IMR-90 (cell line): Measurements from ENCODE around the gene OVOL1. TPM values are rescaled to one million over a fixed set of nuclear protein-coding genes. Genes with fewer than 3 reads are reported as not detected.
A peak's percentile ranks its signal among the peaks of the same experiment; 100 is the strongest.

Experiments
- ATAC-seq: fragments of 200-7000 bp; cut with Tn5 transposase; 2 replicates; pipeline ENCODE4 v1.9.1; 2020; ENCODE audit warnings: low read depth, mild to moderate bottlenecking, moderate library complexity
- BruUV-seq: library from RNA; stranded (reverse); fragments of 400-500 nt; replicated peaks from 2 replicates; lab custom pipeline; 2021; lab: Mats Ljungman, UMichigan
- CTCF ChIA-PET: fragments of 300-600 bp; formaldehyde crosslinking; extraction: SDS; loops from one replicate; lab custom pipeline; 2021; ENCODE audit warnings: antibody characterized with exemption; lab: Yijun Ruan, JAX
- POLR2A ChIA-PET: fragments of 300-600 bp; sonication (Branson Sonifier 250); formaldehyde crosslinking; loops from one replicate; lab custom pipeline; 2022; ENCODE audit warnings: antibody characterized with exemption; ENCODE audit not compliant: unreplicated experiment; lab: Charles Lee
- DNase-seq: peaks from one replicate; pipeline ENCODE4 v3.0.0; 2013
- H2AFZ ChIP-seq: replicated peaks from 2 replicates; pipeline ENCODE3; 2013; ENCODE audit warnings: low read length, mild to moderate bottlenecking; ENCODE audit not compliant: poor library complexity
- H2AK5ac ChIP-seq: 2 replicates; pipeline ENCODE4 v1.6.1; 2013; ENCODE audit warnings: low read depth, low read length, inconsistent platforms
- H2AK9ac ChIP-seq: replicated peaks from 2 replicates; pipeline ENCODE3; 2013; ENCODE audit warnings: mild to moderate bottlenecking, low read depth, low read length, moderate library complexity; ENCODE audit not compliant: poor library complexity
- H2BK120ac ChIP-seq: 2 replicates; pipeline ENCODE4 v1.6.1; 2013; ENCODE audit warnings: low read depth, low read length, inconsistent platforms
- H2BK15ac ChIP-seq: 3 replicates; pipeline ENCODE4 v1.6.1; 2013; ENCODE audit warnings: low read depth, low read length, inconsistent platforms
- H2BK20ac ChIP-seq: 2 replicates; pipeline ENCODE4 v1.6.1; 2013; ENCODE audit warnings: low read depth, mild to moderate bottlenecking, inconsistent platforms, low read length, moderate library complexity
- H2BK5ac ChIP-seq: 2 replicates; pipeline ENCODE4 v1.6.1; 2013; ENCODE audit warnings: mild to moderate bottlenecking, low read depth, low read length, inconsistent platforms; ENCODE audit not compliant: poor library complexity, severe bottlenecking
- H3K14ac ChIP-seq: replicated peaks from 2 replicates; pipeline ENCODE4 v1.6.1; 2013; ENCODE audit warnings: low read depth, low read length, inconsistent platforms
- H3K18ac ChIP-seq: 2 replicates; pipeline ENCODE4 v1.6.1; 2013; ENCODE audit warnings: low read depth, low read length, control low read depth
- H3K23ac ChIP-seq: 2 replicates; pipeline ENCODE4 v1.6.1; 2013; ENCODE audit warnings: low read depth, low read length, inconsistent platforms
- H3K27ac ChIP-seq: 2 replicates; pipeline ENCODE4 v1.5.1; 2013; ENCODE audit warnings: mild to moderate bottlenecking, control low read depth, low read length; ENCODE audit not compliant: insufficient read depth
- H3K27me3 ChIP-seq: 2 replicates; pipeline ENCODE4 v1.6.1; 2013; ENCODE audit warnings: low read length; ENCODE audit not compliant: control insufficient read depth, insufficient read depth
- H3K36me3 ChIP-seq: 2 replicates; pipeline ENCODE4 v1.6.1; 2013; ENCODE audit warnings: low read length, mixed read lengths; ENCODE audit not compliant: control insufficient read depth, insufficient read depth
- H3K4ac ChIP-seq: 2 replicates; pipeline ENCODE4 v1.6.1; 2013; ENCODE audit warnings: low read depth, low read length, inconsistent platforms
- H3K4me1 ChIP-seq: 2 replicates; pipeline ENCODE4 v1.6.1; 2013; ENCODE audit warnings: low read length, mixed read lengths; ENCODE audit not compliant: control insufficient read depth, insufficient read depth
- H3K4me2 ChIP-seq: 2 replicates; pipeline ENCODE4 v1.6.1; 2013; ENCODE audit warnings: low read depth, mild to moderate bottlenecking, control low read depth, low read length, moderate library complexity
- H3K4me3 ChIP-seq: 2 replicates; pipeline ENCODE4 v1.5.1; 2013; ENCODE audit warnings: low read depth, mild to moderate bottlenecking, control low read depth, low read length, moderate library complexity; ENCODE audit not compliant: insufficient read depth
- H3K56ac ChIP-seq: 2 replicates; pipeline ENCODE4 v1.6.1; 2013; ENCODE audit warnings: low read length, inconsistent platforms; ENCODE audit not compliant: insufficient read depth; ENCODE audit errors: extremely low read depth
- H3K79me1 ChIP-seq, 2 experiments: 2 replicates each; pipeline ENCODE4 v1.6.1; 2013; ENCODE audit warnings: low read length in 2 of 2, inconsistent platforms in 1 of 2, low read depth in 1 of 2
- H3K9ac ChIP-seq: 2 replicates; pipeline ENCODE4 v1.6.1; 2013; ENCODE audit warnings: low read depth, low read length, control low read depth
- H3K9me1 ChIP-seq: 2 replicates; pipeline ENCODE4 v1.6.1; 2013; ENCODE audit warnings: low read length, inconsistent platforms; ENCODE audit not compliant: insufficient read depth
- H3K9me3 ChIP-seq: 2 replicates; pipeline ENCODE4 v1.6.1; 2013; ENCODE audit warnings: low read length; ENCODE audit not compliant: control insufficient read depth, insufficient read depth
- H4K20me1 ChIP-seq: 2 replicates; pipeline ENCODE4 v1.6.1; 2013; ENCODE audit warnings: low read length, inconsistent platforms; ENCODE audit not compliant: insufficient read depth
- H4K5ac ChIP-seq: 2 replicates; pipeline ENCODE4 v1.6.1; 2013; ENCODE audit warnings: mild to moderate bottlenecking, low read depth, low read length, control low read depth
- H4K8ac ChIP-seq, 2 experiments: 2 replicates each; pipeline ENCODE4 v1.6.1; 2013; ENCODE audit warnings: low read depth in 2 of 2, low read length in 2 of 2, control low read depth in 1 of 2, inconsistent platforms in 1 of 2
- H4K91ac ChIP-seq: 2 replicates; pipeline ENCODE4 v1.6.1; 2013; ENCODE audit warnings: low read depth, low read length, inconsistent platforms; ENCODE audit not compliant: insufficient read depth
- BHLHE40 ChIP-seq: fragments of 150-350 bp; IDR thresholded peaks from 2 replicates; pipeline ENCODE4 v1.6.1; 2016; ENCODE audit warnings: mild to moderate bottlenecking, low read depth, low read length
- CEBPB ChIP-seq: IDR thresholded peaks from 2 replicates; pipeline ENCODE4 v1.6.1; 2012; ENCODE audit warnings: low read depth, low read length, improper control_type of control experiment
- CTCF ChIP-seq: conservative IDR thresholded peaks from 2 replicates; pipeline ENCODE4 v1.5.1; 2012; ENCODE audit warnings: mild to moderate bottlenecking, low read depth, low read length, improper control_type of control experiment
- ELK1 ChIP-seq: fragments of 150-350 bp; IDR thresholded peaks from 2 replicates; pipeline ENCODE4 v1.6.1; 2016; ENCODE audit warnings: low read depth, mild to moderate bottlenecking, low read length, moderate library complexity, borderline replicate concordance
- FOS ChIP-seq: fragments of 150-350 bp; IDR thresholded peaks from 2 replicates; pipeline ENCODE4 v1.6.1; 2016; ENCODE audit warnings: low read depth, low read length
- MAFK ChIP-seq: IDR thresholded peaks from 2 replicates; pipeline ENCODE4 v1.6.1; 2012; ENCODE audit warnings: low read depth, low read length, improper control_type of control experiment
- MAZ ChIP-seq: IDR thresholded peaks from 2 replicates; pipeline ENCODE4 v1.6.1; 2012; ENCODE audit warnings: low read depth, mild to moderate bottlenecking, low read length, improper control_type of control experiment, moderate library complexity, borderline replicate concordance
- MXI1 ChIP-seq: IDR thresholded peaks from 2 replicates; pipeline ENCODE4 v1.6.1; 2012; ENCODE audit warnings: low read depth, mild to moderate bottlenecking, low read length, moderate library complexity, borderline replicate concordance
- NFE2L2 ChIP-seq: fragments of 150-350 bp; IDR thresholded peaks from 2 replicates; pipeline ENCODE4 v1.6.1; 2016; ENCODE audit warnings: low read depth, mild to moderate bottlenecking, low read length
- RCOR1 ChIP-seq: IDR thresholded peaks from 2 replicates; pipeline ENCODE4 v1.6.1; 2012; ENCODE audit warnings: mild to moderate bottlenecking, low read length, improper control_type of control experiment; ENCODE audit not compliant: insufficient replicate concordance
- RFX5 ChIP-seq: IDR thresholded peaks from 2 replicates; pipeline ENCODE4 v1.8.0; 2012; ENCODE audit warnings: low read depth, mild to moderate bottlenecking, low read length, moderate library complexity
- SMC3 ChIP-seq: fragments of 150-350 bp; IDR thresholded peaks from 2 replicates; pipeline ENCODE4 v1.6.1; 2016; ENCODE audit warnings: low read depth, mild to moderate bottlenecking, antibody characterized with exemption, low read length, moderate library complexity
- USF2 ChIP-seq: fragments of 150-350 bp; IDR thresholded peaks from 2 replicates; pipeline ENCODE4 v1.6.1; 2017; ENCODE audit warnings: mild to moderate bottlenecking, antibody characterized with exemption, low read length, low read depth
- WGBS, 2 experiments: methylation state at CpG; one replicate each; pipeline versions ENCODE4 v1.1.5 to v1.1.7; 2013; ENCODE audit warnings: missing lambda C conversion rate in 2 of 2; ENCODE audit not compliant: insufficient read length in 1 of 2; ENCODE audit errors: extremely low coverage in 2 of 2; 5-methylcytosine and 5-hydroxymethylcytosine counted together
- dilution Hi-C: fragments of 300-500 bp; cut with HindIII; formaldehyde crosslinking; loops from one replicate; pipeline ENCODE4 v1.14.3; 2018; ENCODE audit warnings: low sequenced_read_pairs; ENCODE audit not compliant: unreplicated experiment
- in situ Hi-C: fragments of 300-500 bp; cut with MboI; formaldehyde crosslinking; loops from 3 replicates; pipeline ENCODE4 v1.14.3; 2019; ENCODE audit warnings: low sequenced_read_pairs, inconsistent platforms, mixed read lengths
- intact Hi-C: fragments of 100-400 bp; cut with micrococcal nuclease; formaldehyde crosslinking; loops from 2 replicates; pipeline ENCODE4 v1.10.0; 2022
- polyA plus RNA-seq, 3 experiments: library from polyadenylated mRNA; depleted of rRNA; stranded (reverse); fragments of >200 nt; gene quantifications; 2 replicates each; pipeline ENCODE4 v1.2.3, GENCODE V29; 2012; ENCODE audit warnings: low replicate concordance in 1 of 3
- total RNA-seq: library from RNA; depleted of rRNA; stranded (reverse); fragments of >200 nt; gene quantifications from 2 replicates; pipeline ENCODE4 v1.2.3, GENCODE V29; 2012

Gene OVOL1
- total and polyA plus RNA-seq, 2 of the 4 experiments (the other 2 are of a cell fraction) = not detected

GRCh38 chr11:65814131-65814985, 27.5 kb downstream of the OVOL1 start:
- H4K20me1 ChIP-seq = no peaks in the 10 kb centered on the region
- DNase-seq = peak; percentile 28
- intact Hi-C loops (no loop called here), dilution Hi-C loops (no loop called here), in situ Hi-C loops (no loop called here)
- ChIA-PET CTCF (interaction anchor here (0.6 to 1.0 kb wide), 2 partner anchors 18 to 102 kb away, joined by 3 to 5 read pairs; partner anchors contain the start of gene KAT5), POLR2A (interaction anchor here (0.6 kb wide), 1 partner anchor 102 kb away, joined by 3 read pairs; no protein-coding TSS in a partner anchor)
- H2AK9ac ChIP-seq = no peak overlapping the region
- H3K9ac ChIP-seq = no peak overlapping the region
- H3K4me1 ChIP-seq = no peaks in the 10 kb centered on the region
- H3K4me2 ChIP-seq = no peak overlapping the region
- whole genome bisulfite sequencing, 2 experiments = 47% methylated on average over 6 of the region's 18 CpGs; no CpG with 5 or more reads in 1 of the 2 experiments
- no peak overlapping the region for H3K23ac ChIP-seq
- no peak overlapping the region for H2AK5ac ChIP-seq
- ATAC-seq = no peak
- H2AFZ ChIP-seq = no peak overlapping the region
- H2BK15ac ChIP-seq = no peak overlapping the region
- TF ChIP-seq BHLHE40 = no peak
- no peak for TF ChIP-seq NFE2L2
- TF ChIP-seq SMC3 = no peak
- no peak for TF ChIP-seq RFX5
- no peak for TF ChIP-seq MAZ
- TF ChIP-seq USF2 = no peak
- no peak for TF ChIP-seq FOS
- no peak for TF ChIP-seq MXI1
- TF ChIP-seq CTCF = no peak
- no peak for TF ChIP-seq CEBPB
- TF ChIP-seq MAFK = no peak
- no peak for TF ChIP-seq RCOR1
- TF ChIP-seq ELK1 = no peak
- no peak overlapping the region for H4K5ac ChIP-seq
- no peak overlapping the region for H2BK120ac ChIP-seq
- H2BK5ac ChIP-seq = no peak overlapping the region
- H3K27ac ChIP-seq = no peak overlapping the region
- H4K91ac ChIP-seq = no peak overlapping the region
- no peaks in the 10 kb centered on the region for H3K36me3 ChIP-seq
- H3K9me1 ChIP-seq = peaks cover 3% of the 10 kb centered on the region; the same call in 1 of the 2 replicates
- H3K56ac ChIP-seq = no peak overlapping the region
- H3K14ac ChIP-seq = no peak overlapping the region
- no peaks in the 10 kb centered on the region; a peak in 1 of 4 replicates for H3K79me1 ChIP-seq
- H2BK20ac ChIP-seq = no peak overlapping the region
- no peaks in the 10 kb centered on the region for H3K9me3 ChIP-seq
- H3K4me3 ChIP-seq = no peak overlapping the region
- peaks cover 19% of the 10 kb centered on the region for H3K27me3 ChIP-seq
- H4K8ac ChIP-seq = no peak overlapping the region
- H3K4ac ChIP-seq = no peak overlapping the region
- no peak overlapping the region for H3K18ac ChIP-seq
- BruUV-seq = no TSS peak
